Umbilical cord (tissue), 1 donor: ENCODE measurements around the gene OR5B12. TPM values are rescaled to one million over a fixed set of nuclear protein-coding genes. Genes with fewer than 3 reads are reported as not detected.

Experiments
- total RNA-seq: library from RNA; depleted of rRNA; stranded (reverse); fragments of >200 nt; gene quantifications from one replicate; pipeline ENCODE4 v1.2.3, GENCODE V29; 2014; ENCODE audit warnings: low replicate concordance; ENCODE audit not compliant: insufficient read depth

Gene OR5B12
- total RNA-seq, 1 donor from 2014 or later, result 1.4 TPM

Other genes starting within 250 kb of the OR5B12 start
- gene OR1S2, start 238.1 kb downstream of the OR5B12 start, total RNA-seq, result not detected
- gene OR1S1, start 229.5 kb downstream of the OR5B12 start, total RNA-seq, result not detected
- 0.72 TPM for gene OR10Q1, start 213.3 kb downstream of the OR5B12 start, total RNA-seq
- not detected for gene OR10W1, start 174.0 kb downstream of the OR5B12 start, total RNA-seq
- gene OR5B17, start 83.2 kb downstream of the OR5B12 start, total RNA-seq, result 1.4 TPM
- gene OR5B3, start 35.4 kb downstream of the OR5B12 start, total RNA-seq, result not detected
- gene OR5B2, start 14.1 kb downstream of the OR5B12 start, total RNA-seq, result 3.9 TPM
- gene OR5B21, start 65.9 kb upstream of the OR5B12 start, total RNA-seq, result not detected
- gene LPXN, start 133.6 kb upstream of the OR5B12 start, total RNA-seq, result 5.3 TPM
- 36.8 TPM for gene ZFP91, start 136.8 kb upstream of the OR5B12 start, total RNA-seq
- gene CNTF, start 180.4 kb upstream of the OR5B12 start, total RNA-seq, result 4.3 TPM